Amygdala (tissue), 56 donors: Measurements from ENCODE around the gene C3orf22.

Experiments used
- DNase-seq, 56 donors: peaks; one replicate each; lab custom pipeline; 2025; lab: John Stamatoyannopoulos, UW

The C3orf22 gene

DNA sequence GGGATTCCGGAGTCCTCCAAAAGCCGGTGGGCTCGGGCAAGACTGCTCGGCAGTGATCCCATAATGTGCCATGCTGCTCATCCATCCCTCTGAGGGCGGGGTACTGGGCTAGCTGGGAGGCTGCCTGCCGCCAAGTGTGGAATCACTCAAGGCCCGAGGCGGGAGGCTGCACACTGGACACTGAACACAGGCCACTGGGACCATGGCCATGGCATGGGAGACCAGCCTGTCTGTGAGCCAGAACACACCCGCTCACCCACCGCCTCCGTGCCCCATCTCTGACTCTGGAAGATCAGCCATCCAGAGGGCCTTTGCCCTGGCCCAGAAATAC, 1.4 kb downstream of the C3orf22 start:
- DNase-seq, result no peak

DNA sequence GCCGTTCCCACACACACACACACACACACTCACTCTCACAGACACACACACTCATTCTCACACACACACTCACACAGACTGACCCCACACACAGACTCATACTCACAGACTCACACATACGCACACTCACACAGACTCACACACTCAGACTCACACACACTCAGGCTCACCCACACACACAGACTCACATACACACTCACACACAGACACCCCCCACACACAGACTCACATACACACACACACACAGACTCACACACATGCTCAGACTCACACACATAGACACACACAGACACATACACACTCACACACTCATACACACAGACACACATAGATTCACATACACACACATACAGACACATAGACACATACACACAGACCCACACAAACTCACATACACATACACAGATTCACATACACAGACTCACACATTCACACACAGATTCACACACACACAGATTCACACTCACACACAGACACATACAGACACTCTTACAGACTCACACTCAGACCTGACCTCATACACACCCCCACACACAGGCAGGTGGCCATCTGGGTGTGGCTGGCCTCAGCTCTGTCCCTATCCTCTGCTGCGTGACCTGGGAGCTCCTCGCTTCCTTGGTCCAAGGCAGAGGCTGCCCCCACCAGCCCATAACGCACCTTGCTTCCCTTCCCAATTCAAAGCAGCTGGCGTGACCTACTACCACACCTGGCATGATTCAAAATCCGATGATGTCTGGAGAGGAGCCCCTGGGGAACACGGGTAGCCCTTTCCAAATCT, 1.9 kb downstream of the C3orf22 start:
- DNase-seq, result no peak

DNA sequence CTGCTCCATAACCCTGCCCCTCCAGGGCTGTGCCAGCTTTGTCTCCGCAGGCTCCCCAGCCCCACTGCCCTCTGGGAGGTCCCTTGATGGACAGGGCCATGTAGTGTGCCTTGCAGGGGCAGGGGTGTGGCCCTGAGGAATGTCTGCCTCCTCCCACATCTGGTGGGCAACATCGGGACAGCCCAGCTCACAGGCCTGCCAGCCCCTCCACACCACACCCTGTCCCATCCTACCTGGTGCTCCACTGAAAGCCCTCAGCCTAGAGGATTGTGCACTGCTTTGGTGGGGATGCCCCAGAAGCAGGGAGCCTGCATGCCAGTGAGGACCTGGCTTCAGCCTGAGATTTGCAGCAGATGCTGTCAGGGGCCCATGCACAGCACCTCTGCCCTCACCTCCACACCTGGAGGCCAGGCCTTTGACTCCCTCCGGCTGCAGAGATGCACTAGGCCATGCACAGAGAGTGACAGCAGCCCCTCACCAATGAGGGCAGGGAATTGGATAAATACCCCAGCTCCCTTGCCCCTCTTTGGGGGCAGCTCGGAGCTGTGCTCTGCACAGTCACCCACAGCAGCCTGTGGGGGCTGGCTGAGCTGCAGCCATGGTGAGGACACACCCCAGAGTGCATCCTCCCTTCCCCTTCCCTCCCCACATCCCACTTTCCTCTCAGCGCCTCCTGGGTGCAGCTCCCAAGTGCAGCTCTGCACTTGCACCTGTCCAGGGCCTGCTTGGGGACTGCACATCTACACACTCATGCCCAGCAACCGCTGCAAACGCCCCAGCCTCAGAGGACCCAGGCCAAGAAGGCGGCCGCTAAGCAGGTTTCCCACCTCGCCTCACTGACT, 2.7 kb downstream of the C3orf22 start:
- DNase-seq, result no peak

DNA sequence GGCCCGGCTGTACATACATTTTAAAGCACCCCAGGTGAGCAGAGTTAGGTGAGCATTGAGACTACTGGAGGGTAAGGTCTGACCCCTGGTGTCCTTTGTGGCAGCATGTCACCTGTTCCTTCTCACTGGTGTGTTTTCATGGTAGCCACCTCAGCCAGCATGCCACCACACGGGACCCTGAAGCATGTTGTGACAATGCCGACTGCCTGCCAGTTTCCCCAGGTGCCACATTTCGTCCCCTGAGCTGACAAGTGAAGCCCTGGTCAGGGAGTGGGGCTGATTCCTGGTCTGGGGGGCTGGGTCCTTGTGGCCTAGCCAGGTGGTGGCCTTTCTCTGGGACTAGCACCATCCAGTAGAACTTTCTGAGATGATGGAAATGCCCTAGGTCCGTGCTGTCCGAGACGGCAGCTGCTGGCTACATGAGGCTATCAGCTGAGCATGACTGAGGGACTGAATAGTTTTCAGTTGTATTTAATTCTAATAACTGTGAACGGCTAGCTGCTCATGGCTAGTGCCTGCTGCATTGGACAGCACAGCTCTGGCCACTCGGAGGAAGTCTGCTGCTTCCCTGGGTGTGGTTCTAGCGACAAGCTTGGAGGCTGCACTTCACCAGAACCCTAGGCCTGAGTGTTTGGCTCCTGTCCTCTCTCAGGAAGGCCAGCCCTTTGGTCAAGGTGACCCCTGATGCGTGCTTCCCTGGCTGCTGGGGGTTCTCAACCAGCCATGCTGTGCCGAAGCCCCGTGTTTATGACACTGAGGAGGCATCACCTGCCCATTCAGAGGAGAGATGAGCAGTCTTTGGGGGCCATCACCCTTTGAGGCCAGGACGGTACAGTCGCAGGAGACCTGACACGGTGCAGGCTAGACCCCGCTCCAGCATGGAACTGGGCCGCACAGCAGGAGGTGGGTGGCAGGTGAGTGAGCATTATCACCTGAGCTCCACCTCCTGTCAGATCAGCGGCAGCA, 3.9 kb downstream of the C3orf22 start:
- DNase-seq, result no peak

DNA sequence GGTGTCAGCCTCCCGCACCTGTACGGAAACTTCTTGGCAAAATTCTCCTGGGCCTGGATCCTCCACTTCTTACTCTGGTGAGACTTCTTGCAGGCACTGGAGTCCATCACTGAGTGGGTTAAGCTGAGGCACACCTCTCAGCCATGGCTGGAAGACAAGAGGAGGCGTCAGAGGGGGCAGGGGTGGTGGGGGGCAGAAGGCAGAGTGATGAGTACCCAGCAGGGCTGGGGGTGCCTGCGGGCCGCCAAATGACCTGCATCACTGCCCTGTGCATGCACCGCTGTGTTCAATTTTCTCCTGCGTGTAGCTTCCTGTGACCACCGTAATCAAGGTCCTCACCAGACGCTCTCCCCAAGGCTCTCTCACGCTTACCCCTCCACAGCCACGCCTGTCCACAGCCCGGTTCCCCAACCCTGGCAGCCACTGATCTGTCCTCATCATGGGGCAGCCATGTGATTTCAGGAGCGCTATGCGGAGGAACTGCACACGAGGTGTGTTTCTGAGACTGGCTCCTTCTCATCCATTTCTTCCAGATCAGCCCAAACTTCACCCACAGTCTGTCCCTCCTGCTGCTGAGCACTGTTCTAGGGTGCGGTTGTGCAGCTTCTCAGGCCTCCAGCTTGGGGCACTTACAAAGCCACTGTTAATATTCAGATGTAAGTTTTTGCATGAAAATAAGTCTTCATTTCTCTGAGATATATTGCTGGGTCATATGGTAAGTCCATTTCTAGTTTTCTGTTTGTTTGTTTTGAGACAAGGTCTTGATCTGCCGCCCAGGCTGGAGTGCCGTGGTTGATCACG, 5.2 kb downstream of the C3orf22 start:
- DNase-seq, result no peak

DNA sequence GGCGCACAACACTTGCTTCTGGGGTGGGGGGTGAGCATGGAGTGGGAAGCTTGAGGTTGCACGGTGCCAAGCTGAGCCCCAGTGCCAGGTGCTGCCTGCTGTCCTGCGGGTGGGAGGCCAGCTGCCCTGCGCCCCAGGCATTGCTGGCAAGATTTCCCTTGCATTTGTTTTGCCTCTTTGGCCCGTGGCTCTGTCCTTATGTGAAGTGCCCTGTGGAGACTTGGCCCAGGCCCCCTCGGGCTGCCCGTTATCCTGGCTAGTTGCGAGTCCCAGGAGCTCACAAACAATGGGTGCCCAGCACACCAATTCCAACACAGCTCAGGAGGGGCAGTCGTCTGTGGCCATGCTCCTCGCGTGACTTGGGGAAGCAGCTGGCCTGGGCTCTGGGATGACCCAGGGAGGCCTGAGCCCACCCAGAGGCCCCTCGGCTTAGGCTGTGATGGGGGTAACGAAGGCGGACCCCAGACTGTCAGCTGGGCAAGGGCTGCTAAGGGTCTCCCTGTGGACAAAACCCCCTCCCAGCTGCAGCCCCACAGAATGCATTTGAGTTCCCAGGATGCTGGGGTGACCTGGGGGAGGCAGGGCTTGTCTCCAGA, 5.9 kb downstream of the C3orf22 start:
- DNase-seq, result no peak

DNA sequence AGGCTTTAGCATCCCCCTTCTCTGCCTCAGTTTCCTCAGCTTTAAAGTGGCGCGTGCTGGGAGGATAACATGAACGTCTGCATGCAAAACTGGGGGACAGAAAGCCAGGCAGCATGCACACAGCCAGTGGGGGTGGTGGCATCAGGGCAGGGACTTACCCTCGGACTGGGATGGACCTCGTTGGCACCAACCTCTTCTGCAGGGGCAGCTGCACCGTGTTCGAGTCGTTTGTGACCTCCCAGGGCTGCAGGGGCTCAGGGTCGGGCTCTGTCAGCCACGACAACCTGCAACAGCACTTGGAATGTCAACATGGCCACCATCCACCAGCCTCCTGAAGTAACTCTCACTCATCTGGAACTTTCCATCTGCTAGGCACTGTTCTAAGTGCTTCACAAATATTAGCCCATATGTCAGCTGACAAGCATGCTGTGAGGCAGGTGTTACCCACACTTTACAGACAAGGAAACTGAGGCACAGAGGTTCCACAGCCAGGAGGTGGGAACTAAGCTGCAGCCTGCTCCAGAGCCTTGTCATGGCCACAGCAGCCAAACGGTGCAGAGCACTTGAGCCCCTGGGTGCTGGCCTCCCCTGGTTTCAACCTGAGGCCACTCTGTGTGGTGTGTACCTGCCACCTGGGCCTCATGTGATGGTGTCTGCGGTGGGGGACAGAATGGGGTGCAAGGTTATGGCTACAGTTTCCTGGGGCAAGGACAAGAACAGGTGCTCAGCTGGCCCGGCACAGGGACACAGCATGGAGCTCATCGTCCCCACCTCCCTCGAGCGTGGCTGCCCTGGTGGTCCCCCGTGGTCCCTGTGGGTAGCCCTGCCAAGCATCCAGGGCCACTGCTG, 6.7 kb downstream of the C3orf22 start:
- DNase-seq, result no peak

DNA sequence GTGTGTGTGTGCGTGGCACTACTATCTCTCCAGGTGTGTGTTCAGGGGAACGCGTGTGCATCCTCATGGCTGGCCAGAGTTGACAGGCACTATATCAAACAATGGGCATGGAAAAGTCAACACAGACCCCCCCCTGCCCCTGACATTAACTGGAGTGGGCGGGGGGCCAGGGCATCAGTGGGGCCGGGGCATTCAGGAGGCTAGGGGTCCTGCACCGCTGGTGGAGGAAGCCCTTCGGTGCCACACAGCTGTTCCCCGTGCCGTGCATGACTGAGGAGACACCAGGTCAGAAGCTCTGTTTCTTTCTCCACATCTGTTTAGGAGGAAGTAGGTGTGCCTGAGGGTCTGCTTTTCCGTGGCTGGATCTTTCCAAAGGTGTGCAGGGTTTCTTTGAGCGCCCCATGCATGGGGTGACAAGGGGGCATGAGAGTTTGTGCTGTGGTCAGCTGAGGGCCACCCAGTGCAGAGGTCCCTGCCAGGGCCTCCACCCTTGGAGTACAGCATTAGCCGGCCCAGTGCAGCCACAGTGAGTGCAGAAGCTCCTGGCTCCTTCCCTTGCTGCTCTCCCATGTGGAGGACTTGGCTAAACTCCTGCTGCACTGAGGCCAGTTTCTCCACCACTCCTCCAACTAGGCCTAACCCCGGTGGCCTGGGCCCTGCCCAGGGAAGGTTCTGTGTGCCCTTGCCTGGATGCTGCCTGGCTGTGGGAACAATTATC, 7.5 kb downstream of the C3orf22 start:
- peak in 6 of 56 donors; percentile 16 to 47 (median 35) for DNase-seq

DNA sequence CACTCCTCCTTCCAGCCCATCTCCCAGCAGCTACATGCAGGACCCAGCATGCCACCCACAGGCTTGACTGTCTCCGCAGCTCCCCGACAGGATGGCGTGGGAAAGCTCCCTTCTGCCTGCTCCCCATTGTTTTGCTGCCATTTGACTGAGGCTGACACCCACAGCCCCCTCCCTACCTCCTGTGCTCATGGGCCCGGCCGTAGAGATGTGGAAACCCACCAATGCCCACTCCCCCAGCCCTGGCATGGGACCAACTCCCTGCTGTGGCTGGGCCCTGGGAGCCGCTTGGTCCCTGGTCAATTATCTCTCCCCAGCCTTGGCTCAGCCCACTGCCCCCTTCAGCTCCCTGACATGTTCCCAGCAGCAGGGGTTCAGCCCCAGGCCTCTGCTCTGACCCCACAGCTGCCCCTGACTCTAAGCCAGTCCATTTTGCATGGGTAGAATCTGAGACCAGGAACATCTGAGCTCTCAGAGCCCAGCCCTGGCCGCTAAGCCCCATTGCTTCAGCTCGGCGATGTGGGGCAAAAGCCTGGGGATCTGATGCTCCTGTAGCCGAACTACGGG, 8.2 kb downstream of the C3orf22 start:
- DNase-seq, result peak in 2 of 56 donors; percentile 27 to 55

DNA sequence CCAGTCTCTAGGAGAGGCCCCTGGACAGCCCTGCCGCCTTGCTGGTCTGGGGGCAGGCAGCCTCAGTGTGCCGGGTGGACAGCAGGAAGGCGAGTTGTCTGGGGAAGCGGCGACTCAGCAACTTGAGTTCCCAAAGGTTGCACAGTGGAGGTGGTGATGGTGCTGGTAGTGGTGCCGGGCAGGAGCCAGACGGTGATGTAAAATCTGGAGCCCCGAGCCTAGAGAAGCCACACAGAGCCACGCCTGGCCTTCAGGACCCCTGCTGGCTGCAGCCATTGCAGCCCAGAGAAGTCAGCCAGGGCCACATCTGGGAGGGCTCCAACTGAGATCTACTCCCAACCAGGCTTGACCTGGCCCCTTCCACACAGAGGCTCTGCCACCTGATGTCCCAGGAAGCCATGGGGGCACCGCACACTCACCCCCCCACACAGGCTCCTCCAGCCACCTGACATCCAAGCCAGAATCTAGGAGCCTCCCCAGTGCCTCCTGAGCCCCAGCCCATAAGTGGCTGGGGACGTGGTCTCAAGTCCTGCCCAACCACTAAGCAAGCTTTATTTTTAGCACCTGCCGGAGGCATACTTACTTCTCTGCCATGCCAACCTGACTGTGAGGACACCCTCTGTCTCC, 8.8 kb downstream of the C3orf22 start:
- DNase-seq, result no peak

DNA sequence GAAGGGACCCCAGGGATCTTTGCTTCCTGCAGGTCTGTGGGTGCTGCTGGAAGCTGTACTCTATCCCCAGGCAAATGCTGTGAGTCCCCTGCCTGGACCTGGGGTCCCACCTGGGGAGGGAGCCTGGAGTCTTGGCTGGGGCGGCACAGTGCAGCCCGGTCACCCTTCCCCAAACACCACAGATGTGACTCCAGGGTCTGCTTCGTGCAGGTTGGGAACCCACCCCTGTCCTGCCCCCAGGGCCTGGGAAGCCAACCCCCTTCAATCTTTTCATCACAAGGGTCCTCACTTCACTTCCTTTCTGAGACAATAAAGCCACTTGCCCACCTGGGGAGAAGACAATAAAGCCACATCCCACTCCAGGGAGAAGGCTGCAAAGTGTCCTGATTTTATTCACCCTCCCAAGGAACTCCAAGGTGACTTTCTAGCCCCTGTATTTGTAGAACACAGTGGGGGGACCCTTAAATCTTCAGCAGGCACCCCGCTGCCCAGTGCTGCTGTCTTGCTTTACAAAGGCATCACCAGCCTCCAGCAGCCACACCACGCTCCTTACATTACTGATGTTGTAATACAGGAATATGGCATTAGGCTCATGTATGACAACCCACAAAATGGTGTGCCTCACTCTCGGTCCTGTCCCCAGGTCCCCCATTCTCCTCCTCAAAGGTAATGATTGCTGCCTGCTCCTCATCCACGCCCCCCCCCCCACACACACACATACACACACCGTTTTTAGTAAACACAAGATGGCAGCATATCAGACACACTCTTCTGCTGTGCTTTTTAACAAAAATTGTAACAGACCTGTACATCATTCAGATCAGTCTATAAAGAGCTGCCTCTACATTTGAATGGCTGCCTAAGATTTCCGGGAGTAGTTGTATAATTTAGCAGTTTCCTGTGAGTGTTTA, 9.9 kb downstream of the C3orf22 start:
- DNase-seq, result no peak

DNA sequence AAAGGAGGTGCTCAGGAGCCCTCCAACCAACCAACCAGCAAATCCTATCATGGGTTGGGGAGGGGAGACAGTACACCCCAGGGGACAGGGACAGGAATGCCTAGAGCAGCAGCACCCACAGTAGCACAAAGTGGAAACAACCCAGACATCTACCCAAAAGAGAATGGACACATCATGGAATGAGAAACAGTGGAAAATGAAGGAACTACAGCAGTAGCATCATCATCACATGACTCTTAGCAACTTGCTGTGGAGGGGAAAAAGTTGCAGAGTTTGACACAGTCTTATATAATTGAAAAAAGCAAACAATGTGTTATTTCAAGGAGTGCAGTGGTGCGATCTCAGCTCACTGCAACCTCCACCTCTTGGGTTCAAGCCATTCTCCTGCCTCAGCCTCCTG, 11.0 kb downstream of the C3orf22 start:
- DNase-seq, result no peak

DNA sequence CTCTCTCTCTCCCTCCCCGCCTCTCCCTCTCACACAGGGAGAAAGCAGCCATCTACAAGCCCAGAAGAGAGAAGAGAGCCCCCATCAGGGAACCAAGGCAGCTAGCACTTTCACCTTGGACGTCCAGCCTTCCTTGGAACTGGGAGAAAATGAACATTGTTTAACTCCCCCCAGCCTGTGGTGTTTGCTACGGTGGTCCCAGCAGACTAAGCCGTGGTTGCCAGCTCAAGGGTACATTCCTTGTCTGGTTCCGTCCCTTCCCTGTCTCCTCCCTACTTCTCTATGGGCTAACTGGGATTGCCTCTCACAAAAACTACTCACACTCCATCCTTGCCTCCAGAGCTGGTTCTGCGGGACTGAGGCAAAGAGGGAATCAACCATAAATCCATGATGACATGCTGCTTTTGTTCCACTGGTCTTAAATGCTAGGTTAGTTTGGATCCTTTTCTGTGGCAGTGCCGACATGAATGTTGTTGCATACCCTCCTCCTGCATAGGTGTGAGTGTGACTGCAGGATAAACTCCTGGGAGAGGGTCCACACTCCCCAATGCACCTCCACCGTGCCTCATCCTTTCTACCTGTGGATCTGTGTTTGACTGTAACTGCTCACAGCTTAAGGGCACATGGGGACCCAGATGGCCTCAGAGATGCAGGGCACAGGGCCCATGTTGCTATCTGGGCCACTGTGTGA, 12.0 kb downstream of the C3orf22 start:
- DNase-seq, result no peak

DNA sequence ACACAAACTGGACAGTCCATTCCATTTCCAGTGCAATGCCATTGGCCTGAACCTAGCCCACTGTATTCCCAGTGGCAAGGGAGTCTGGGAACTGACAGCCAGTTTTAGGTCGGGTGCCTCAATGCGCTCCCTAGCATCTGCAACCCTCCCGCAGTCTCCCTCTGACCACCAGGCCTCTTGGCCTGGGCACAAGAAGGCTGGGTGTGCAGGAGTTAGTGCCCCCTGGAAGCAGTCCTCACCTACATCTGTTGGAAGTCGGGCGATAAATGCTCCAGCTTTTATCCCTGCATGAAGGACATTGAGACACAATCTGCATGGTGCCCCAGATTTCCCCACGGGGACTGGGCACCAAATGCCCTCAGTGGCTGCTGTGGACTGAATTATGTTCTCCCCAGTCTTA, 12.7 kb downstream of the C3orf22 start:
- DNase-seq, result no peak

DNA sequence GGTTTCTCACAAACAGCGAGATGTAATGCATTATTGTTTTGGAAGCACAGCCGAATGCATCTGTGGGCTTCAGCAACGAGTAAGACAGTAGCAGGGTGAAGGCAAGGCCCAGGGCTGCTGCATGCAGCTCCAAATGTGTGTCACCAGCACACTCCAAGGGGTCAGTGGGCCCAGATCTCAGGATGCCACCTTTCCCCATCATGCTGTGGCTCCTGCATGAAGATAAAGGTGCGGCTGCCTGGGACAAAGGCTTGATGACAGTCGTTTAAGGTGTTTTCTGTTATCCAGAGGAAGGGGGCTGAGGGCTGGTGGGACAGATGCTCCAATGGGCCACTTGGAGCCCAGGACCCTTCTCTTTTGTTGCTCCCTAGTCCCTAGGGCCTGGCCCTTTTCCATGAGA, 13.2 kb downstream of the C3orf22 start:
- DNase-seq, result no peak
